ENCODE data around the gene PADI4.

- TF ChIP-seq CTCF (conservative IDR thresholded peaks at IDR 0.05; ENCODE audit: low read depth in 2 of 2) (no peak), POLR2AphosphoS5 (IDR thresholded peaks at IDR 0.05; ENCODE audit: low read depth) (no peak), EZH2 (IDR thresholded peaks at IDR 0.05; ENCODE audit: low read depth, unreplicated experiment) (no peak), ZNF462 (CRISPR knock-in tag; IDR thresholded peaks at IDR 0.05) (no peak)
- TF ChIP-seq, protein P1, sequence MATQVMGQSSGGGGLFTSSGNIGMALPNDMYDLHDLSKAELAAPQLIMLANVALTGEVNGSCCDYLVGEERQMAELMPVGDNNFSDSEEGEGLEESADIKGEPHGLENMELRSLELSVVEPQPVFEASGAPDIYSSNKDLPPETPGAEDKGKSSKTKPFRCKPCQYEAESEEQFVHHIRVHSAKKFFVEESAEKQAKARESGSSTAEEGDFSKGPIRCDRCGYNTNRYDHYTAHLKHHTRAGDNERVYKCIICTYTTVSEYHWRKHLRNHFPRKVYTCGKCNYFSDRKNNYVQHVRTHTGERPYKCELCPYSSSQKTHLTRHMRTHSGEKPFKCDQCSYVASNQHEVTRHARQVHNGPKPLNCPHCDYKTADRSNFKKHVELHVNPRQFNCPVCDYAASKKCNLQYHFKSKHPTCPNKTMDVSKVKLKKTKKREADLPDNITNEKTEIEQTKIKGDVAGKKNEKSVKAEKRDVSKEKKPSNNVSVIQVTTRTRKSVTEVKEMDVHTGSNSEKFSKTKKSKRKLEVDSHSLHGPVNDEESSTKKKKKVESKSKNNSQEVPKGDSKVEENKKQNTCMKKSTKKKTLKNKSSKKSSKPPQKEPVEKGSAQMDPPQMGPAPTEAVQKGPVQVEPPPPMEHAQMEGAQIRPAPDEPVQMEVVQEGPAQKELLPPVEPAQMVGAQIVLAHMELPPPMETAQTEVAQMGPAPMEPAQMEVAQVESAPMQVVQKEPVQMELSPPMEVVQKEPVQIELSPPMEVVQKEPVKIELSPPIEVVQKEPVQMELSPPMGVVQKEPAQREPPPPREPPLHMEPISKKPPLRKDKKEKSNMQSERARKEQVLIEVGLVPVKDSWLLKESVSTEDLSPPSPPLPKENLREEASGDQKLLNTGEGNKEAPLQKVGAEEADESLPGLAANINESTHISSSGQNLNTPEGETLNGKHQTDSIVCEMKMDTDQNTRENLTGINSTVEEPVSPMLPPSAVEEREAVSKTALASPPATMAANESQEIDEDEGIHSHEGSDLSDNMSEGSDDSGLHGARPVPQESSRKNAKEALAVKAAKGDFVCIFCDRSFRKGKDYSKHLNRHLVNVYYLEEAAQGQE (IDR thresholded peaks at IDR 0.05; ENCODE audit: unreplicated experiment), result no peak
Observed at GRCh38 chr1:17293681-17294425, 14.1 kb upstream of the PADI4 start.

Data from GM23338 (cell line).